GF-D8 (cell line): ENCODE measurements around the gene COL12A1.

Experiments used
- DNase-seq: peaks from one replicate; lab custom pipeline; 2025; lab: John Stamatoyannopoulos, UW

COL12A1 gene

DNA sequence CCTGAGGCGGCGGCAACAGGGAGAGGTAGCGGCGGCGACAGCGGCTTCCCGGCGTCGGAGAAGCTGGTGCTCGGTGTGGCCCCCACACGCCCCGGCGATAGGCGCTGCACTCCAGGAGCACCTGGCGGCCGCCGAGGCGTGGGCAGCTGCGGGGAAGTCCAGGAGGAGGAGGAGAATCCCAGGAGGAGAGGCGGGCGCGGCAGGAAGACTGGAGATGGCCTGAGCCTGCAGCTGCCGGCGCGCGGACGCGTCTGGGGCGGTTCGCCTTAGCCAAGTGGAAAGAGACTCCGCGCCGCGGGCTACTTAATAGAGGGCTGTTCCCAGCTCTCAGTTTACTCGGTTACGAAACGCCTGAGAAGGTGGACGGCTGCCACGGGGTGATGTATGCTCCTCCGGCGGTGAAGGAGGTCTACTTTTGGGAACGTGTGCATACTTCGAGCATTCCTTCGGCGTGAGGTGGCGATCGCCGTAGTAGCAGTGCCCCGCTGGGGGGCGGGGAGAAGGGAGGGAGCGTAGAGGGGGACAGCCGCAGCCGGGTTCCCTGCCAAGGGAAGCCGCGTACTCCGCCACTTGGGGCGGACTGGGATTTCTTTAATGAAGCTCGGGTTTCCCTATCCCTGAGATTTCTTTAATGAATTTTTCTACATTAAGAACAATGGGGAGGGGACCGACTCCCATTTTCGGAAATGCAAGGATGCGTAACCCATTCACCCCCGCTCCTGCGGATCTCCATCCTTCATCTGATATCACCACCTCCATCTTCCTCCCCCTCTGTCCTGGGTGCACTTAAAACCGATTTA lies at the start of gene COL12A1:
TSS of gene COL12A1 (minus strand) at position 278 of the 800 bp plus-strand sequence. CDS start 3,261 bp downstream, outside the sequence.
- DNase-seq: no peak

DNA sequence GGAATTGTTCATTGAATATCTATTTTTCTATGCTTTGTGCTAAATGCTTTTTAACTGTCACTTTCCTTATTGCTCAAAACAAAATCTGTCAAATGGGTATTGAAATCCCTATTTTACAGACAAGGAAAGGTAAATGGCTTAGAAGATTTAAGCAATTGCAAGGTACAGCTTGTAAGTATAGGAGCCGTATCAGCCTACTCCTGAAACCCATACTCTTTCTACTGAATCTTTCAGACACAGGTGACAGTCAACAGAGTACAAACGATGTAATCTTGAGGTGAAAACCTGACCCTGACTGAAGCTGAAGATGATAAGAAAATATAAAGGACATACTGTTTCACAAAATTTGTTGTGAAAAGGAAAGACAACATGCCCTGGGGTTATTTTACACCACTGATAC lies 44.7 kb upstream of the COL12A1 start:
- DNase-seq: no peak

DNA sequence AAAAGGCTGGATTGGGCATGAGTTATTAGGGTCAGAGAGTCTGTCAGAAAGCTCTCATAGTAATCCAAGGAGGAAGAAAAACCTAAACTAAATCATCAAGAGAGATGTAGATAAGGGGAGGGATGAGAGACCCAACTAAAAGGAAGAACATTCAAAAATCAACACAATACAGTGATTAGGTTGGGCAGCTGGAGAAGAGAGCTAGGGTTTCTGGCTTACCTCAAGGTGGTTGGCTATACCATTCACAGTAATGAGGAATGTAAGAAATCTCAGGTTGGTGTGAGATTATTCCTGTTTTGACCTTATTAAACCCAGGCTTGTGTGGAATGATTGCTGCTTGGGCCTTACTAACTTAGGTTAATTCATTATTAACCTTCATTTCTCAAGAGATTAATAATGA lies 44.0 kb upstream of the COL12A1 start:
- DNase-seq: no peak

DNA sequence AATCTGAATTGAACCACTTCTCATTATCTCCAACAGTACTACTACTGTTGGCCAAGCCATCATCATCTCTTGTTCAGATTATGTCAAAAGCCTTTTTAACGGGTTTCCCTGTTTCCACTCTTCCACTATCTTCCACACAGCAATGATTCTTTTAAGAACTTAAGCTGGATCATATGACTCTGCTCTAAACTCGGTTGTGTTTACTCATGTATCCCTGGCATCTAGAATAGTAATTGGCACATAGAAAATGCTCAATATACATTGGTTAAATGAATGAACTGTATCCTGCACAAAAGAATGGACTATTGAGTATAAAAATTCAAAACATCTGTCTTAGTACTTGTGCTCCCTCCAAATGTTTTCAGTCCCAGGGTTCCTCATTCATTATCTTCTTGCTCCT lies 40.5 kb upstream of the COL12A1 start:
- no peak for DNase-seq

DNA sequence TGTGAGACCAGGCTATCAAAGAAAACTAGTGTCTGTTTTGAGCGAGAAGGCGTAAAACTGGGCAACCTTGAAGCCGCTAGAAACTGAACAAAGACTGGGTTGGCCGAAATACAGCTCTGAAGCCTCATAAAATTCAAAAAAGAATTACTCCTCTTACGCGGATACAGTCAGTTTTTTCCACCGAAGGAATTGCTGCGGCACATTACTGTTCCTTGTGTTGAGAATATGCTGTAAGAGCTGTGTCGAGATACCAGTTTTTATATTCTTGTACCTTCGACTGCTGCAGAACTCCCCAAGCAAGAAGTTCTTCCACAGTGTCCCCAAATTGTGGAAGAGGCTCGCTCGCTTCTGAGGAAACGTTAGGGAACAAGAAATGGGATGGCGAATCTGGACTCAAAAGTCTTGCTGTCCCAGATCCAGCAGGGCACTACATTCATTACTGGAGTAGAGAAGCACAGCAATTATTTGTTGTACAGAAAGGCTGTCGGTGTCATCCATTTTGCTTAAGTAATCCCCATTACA lies 38.3 kb upstream of the COL12A1 start:
- DNase-seq: no peak

DNA sequence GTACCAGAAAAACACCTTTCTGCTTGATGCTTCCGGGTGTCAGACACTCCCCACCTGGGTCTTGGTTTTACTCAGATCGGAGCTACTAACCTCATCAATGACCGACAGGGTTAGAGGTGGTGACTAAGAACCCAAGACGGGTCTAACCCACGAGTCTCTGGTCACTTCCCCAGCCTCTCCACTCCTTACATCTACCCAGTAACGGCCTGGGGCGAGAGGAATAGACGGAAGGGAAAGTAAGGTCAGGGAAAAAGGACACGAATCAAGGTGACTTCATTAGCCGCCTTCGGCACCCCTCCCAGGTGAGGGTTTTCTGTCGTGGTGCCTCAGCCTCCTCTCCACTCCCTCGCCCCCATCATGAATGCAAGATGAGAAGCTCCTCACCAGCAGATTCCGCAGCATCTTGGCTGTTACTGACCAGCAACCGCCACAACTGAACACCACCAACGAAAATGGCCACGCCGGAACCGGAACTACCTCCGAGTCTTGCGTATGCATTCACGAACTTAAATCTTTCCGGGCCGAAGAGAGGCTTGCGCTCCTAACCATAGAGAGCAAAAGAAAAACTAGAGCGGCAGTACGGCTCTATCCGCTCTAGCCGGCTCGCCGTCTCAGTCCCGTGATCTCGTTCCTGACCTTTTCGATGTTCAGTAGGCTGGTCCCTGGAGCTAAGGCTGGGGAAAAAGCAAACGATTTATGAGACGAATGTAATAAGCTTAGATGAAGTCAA lies 37.6 kb upstream of the COL12A1 start, which contains the start of gene COX7A2:
TSS of gene COX7A2 (minus strand) at position 469 of the 730 bp plus-strand sequence. CDS start at position 402, 67 bp downstream.
- peak; percentile 95 for DNase-seq

DNA sequence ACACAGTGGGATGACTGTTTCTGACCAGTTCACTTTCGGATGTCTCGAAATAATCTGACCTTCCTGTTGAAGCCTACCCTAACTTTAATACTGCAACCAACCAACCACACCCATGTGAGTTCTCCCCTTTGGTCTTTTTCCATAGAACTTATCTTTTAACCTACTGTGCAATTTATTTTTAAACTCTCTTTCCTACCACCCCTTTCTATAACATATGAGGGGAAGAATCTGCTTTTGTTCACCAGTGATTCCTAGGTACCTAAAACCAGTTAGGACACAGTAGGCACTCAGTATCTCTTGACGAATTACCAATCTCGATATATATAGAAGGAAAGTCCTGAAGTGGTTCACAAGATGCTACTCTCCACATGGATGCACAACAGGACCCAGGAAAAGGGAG lies 30.8 kb upstream of the COL12A1 start:
- DNase-seq: no peak

DNA sequence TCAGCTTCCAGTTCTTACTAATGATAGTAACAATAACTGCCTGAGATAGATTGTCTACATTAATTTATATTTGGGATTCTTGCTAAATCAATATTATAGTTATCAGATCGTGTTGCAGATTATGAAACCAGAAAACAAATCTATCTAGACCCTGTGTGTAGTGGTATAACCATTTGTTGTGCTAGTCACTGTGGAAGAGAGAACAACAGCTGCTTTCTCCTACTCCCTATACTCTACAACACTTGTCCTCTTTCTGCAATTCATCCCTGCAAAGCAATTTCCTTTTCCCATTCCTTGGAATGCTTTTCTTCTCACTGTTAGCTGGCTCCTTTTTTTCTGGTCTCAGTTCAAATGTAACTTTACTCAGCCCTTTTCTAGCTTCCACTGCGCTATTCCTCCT lies 29.4 kb upstream of the COL12A1 start:
- DNase-seq: no peak

DNA sequence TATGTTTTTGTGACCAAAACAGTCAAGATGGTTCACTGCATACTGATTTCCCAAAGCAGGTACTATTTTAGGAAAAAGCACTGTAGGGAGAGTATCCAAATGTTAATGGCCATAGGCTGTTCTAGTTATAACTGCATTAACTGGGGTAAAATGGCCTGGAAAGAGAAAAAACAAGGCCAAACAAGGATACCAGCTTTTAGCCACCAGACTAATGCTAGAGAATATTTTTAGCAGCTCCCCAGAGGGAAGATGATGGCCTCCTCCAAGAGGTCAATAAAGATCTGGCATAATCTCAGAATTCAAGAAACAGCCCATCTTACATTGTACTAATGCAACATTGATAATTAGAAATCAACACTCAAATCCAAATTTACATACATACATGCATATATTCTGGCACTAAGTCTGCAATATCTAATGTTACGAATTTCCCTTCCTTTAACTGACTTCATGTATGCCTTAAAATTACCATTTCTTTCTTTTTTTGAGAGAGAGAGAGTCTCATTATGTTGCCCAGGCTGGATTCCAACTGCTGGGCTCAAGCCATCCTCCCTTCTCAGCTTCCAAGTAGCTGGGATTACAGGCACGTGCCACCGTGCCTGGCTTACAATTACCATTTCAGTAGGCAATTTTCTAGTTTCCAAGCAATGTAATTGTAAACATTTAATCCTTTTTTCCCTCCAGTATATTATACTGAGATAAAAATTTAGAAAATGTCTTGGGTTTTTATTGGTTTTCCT lies 28.4 kb upstream of the COL12A1 start:
- DNase-seq: no peak

DNA sequence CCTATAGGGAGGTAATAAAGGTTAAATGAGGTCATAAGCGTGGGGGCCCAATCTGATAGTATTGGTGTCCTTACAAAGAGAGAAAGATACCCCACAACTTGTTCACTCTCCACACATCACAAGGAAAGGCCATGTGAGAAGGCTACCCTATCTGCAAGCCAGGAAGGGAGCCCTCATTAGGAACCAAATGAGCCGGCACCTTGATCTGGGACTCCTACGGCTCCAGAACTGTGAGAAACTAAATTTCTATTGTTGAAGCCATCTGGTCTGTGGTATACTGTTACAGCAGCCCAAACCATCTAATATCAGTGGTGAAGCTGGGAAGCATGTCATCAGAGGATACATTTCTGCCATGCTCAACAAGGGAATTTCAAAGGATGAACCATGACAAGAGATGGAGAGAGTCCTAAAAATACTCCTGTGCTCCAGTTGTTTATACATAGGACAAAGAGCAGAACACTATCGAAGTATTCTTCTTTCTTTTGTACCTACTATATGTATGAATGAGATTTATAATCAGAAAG lies 27.3 kb upstream of the COL12A1 start:
- no peak for DNase-seq

DNA sequence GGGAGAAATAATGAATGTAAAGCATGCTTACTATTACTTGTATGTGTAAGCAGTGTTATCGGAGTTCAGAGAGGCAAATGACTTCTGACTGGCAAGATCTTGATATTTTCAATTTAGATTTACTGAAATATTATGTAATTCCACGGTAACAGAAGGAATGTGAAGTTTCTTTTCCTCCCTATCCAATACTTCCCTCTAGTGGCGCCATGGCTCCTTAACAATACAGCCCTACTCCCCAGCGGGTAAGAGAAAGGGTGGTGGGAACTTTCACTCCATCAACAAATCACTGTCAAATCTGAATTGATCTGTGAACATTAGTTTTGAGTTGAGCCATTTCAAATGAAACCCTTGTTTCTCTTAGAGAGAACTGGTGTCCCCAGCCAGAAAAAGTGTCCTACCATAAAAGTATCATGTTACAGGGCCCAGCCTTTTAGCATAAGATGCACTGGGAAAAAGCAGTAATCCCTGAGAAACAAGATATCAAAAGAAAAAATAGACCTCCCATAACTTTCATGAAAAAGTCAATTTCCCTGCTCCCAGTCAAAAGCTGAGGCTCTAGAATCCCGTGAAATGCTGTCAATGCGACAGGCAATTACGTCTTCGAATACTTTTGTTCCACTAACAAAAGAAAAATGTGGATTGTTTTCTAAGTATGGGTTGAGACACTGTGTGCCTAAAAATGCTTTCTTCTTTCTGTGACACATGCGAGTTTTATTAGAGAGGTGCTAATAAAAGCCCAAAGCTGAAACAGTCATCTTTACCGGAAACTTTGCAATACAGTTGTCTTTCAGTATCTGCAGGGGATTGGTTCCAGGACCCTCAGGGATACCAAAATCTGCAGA lies 24.9 kb upstream of the COL12A1 start:
- no peak for DNase-seq

DNA sequence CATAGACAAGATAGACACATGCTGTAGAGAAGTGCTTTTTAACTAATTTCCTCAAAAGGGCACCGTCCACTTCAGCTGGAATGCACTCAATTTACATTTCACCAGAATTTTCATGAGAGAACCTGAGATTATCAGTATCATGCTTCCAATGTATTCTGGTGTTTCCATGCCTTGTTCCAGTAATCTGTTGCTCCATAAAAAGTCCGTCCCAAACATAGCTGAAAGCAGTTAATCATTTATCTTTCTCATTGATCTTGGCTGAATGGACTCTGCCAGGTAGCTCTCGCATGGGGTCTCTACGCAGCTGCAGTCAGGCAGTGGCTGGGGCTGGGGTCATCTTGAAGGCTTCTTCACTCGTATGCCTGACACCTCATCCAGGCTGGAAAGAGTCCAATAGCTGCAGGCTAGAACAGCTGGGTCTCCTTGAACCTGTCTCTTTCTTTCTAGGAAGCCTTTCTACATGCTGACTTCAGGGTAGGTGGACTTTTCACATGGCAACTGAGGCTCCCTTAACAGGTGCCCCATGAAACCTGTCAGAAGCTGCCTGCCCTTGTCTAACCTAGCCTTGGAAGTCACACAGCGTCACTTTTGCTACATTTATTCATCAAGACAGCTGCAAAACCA lies 18.6 kb upstream of the COL12A1 start:
- no peak for DNase-seq

DNA sequence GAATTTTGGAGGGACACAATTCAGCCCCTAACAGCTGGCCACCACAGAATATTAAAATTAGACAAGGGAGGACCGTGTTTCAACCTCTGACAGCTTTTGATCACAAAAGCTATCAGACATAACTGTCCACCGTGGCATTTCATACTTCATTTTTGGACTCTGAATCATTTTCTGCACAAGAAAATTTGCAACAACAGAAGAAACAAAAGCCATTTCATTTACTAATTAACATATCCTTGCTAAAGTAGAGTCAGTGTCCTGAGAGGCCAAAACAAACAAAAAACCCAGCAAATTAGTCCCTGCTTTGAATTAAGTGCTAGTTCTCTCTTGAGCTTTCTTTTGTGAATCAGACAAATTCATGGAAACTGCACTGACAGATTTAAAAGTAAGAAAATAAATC lies 17.6 kb upstream of the COL12A1 start:
- DNase-seq: no peak

DNA sequence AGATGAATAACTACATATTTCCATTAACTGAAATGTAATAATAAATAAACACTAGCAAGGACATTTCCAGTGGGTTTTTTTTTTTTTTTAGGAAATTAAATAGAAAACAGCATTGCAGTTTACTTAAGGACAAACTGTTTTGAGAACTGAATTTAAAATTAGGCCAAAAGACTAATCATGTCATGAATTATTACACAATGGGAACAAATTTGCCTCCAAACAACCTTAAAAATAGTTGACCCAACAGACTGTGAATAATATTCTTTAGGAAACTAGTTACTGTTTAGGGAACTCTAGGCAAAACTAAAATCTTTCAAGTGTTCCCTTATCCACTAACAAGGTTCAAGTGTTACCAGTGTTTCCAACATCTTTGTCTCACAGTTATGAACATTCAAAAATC lies 16.4 kb upstream of the COL12A1 start:
- no peak for DNase-seq

DNA sequence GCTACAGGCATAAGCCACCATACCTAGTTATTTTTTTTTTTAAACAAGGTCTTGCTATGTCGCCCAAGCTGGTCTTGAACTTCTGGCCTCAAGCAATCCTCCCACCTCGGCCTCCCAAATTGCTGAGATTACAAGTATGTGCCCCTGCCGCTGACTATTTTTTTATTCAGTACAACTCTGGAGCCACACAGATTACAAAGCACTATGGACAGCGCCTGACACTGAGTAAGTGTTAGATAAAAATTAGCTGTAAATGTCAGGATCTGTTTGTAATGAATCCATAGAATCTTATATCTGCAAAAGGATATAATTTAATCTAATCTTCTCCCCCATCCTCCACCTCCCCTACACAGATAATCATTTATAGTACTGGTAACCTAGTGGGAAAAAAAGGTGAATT lies 15.3 kb upstream of the COL12A1 start:
- DNase-seq: no peak

DNA sequence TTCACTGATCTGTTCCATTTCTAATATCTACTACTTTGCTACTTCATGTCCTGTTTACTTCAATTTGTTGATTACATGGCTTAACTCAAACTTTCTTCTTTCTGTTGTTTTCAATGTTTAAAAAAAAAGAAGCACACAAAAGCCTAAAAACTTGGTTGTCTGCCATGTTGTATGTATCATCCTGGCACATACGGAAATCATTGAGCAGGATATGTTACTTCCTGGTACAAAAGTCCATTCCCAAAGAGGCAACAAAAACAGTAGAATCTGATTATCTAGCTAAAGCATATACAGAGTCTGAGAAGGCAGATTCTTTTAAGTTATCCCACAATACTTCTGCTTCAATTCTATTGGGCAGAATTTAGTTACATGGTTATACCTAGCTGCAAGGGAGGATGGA lies 14.5 kb upstream of the COL12A1 start:
- no peak for DNase-seq

DNA sequence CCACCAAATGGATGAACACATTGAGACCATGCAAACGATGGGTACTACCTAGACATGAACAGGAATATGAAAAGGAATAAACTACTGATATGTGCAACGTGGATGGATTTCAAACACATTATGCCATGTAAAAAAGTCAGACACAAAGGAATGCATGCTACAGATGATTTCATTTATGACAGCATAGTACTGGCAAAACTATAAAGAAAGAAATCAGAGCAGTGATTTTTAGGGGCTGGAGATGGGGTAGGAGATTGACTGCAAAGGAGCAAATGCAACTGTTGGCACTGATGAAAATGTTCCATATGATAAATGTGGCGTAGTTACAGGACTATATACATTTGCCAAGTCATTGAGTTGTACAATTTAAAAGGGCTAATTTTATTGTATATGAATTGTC lies 13.4 kb upstream of the COL12A1 start:
- no peak for DNase-seq

DNA sequence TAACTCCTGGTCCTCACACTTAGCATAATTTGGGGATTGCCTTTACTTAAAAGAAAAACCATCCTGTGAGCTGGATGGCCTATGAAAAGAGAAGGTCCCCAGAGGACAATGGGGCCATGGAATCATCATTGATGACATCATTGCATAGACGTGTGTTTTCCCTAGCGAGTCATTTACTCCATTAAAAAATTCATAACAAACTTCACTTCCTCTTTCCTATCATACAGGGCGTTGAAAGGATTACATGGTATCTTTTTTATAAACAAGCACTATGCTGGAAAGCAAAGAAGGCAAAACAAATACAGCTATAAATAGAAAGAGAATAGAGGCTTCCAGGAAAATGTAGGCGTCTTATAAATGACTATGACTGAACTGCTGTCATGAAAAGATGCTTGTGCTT lies 11.3 kb upstream of the COL12A1 start:
- DNase-seq: no peak

DNA sequence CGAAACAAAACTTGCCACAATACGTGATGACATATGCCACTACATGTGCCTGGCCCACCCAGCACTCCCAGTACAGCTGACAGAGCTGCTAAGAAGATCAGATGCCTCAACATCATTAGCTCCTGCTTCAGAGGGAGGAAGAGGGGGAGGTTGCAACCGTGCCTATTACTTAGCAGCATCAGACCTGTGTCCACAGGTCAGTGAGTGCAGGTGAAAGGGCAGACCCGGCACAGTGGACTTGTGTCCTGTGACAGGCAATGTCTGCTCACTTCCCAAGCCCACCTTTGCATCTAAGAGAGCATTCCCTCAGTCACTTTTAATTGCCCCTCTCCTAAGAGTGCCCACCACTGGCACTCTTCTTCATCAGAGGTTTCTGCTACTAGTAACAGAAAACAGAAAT lies 9.4 kb upstream of the COL12A1 start:
- no peak for DNase-seq

DNA sequence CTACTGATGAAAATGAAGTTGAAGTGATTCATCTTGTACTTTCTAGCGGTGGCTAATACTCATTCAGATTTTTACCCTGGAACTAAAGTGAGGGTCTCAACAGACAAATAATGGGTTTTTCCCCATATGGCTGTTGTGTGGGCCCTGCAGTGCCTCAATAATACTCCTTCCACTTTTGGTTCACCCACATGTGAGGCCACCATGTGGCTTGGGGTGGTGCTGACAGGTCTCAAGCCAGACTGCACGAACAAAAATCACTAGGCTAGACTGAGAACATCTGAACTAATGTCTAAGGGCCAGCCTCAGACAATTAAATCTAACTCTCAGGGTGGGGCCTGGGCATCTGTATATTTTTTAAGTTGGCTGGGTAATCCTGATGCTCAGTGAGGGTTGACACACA lies 7.9 kb upstream of the COL12A1 start:
- DNase-seq: no peak

DNA sequence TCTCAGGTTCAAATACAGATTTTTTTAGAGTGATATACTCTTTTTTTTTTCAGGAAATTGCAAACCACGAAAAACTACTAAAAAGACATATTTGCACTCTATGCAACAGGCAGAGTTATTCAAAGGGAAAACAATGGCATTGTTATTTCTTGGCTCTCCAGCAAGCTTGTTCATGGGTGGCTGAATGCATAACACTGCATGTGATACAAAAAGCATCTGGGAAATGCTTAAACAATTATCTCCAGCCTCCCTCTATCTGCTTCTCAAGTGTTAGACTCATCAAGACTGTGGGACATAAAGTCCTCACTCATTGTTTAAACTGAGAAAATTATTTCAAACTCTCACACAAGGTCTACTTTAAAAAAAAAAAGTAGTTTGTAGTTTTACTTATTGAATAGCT lies 7.3 kb upstream of the COL12A1 start:
- DNase-seq: no peak
